ENCODE data around the gene DAG1. TPM values are rescaled to one million over a fixed set of nuclear protein-coding genes. Genes with fewer than 3 reads are reported as not detected.

DAG1 gene
- total RNA-seq, 4 donors from 2014 or later, result 43.0 to 88.0 (median 65.5) TPM

- WGBS, 2 donors, result 91% methylated on average over 16 of the region's 16 CpGs
- no peak for DNase-seq (ENCODE audit: low spot score in 2 of 2)
- intact Hi-C loops (cut with DNase I; ENCODE audit: low total_unique reads), result no loop called here
Observed at GRCh38 chr3:49536875-49537533, 66.9 kb downstream of the DAG1 start.

GRCh38 chr3:49539659-49540560 is 69.8 kb downstream of the DAG1 start:
- intact Hi-C loops (cut with DNase I; ENCODE audit: low total_unique reads), result loop anchor here (2.0 kb wide), 1 partner anchor 131 kb away; no protein-coding TSS in a partner anchor
- WGBS, 2 donors, result 1 to 4% methylated on average over 25 to 35 of the region's 63 CpGs
- no peak overlapping the region for H3K4me3 ChIP-seq (ENCODE audit: low read depth, poor library complexity, severe bottlenecking)
- DNase-seq (ENCODE audit: low spot score in 2 of 2), result peak; percentile 88 to 98
- TF ChIP-seq CTCF (IDR thresholded peaks at IDR 0.05) (peak in 1 of 3 donors; percentile 37), POLR2A (IDR thresholded peaks at IDR 0.05) (no peak)

More at GRCh38 chr3:49536875-49537533, 66.9 kb downstream of the DAG1 start:
- H3K4me3 ChIP-seq (ENCODE audit: low read depth, poor library complexity, severe bottlenecking), result no peak overlapping the region
- no peak for TF ChIP-seq POLR2A (IDR thresholded peaks at IDR 0.05)
- no peak for TF ChIP-seq CTCF (IDR thresholded peaks at IDR 0.05)

- no peak for DNase-seq (ENCODE audit: low spot score in 2 of 2)
- TF ChIP-seq POLR2A (IDR thresholded peaks at IDR 0.05) (no peak), CTCF (IDR thresholded peaks at IDR 0.05) (no peak)
- intact Hi-C loops (cut with DNase I; ENCODE audit: low total_unique reads), result no loop called here
- H3K4me3 ChIP-seq (ENCODE audit: low read depth, poor library complexity, severe bottlenecking), result no peak overlapping the region
Observed at GRCh38 chr3:49552087-49552486, 82.0 kb downstream of the DAG1 start.

GRCh38 chr3:49553324-49553691 is 83.2 kb downstream of the DAG1 start:
- DNase-seq (ENCODE audit: low spot score in 2 of 2), result no peak
- no peak overlapping the region for H3K4me3 ChIP-seq (ENCODE audit: low read depth, poor library complexity, severe bottlenecking)
- TF ChIP-seq POLR2A (IDR thresholded peaks at IDR 0.05), result no peak
- TF ChIP-seq CTCF (IDR thresholded peaks at IDR 0.05), result no peak
- 46% methylated on average over 8 of the region's 8 CpGs for WGBS, 2 donors
- intact Hi-C loops (cut with DNase I; ENCODE audit: low total_unique reads), result no loop called here

- intact Hi-C loops (cut with DNase I; ENCODE audit: low total_unique reads), result no loop called here
Observed at GRCh38 chr3:49553692-49554632, 83.9 kb downstream of the DAG1 start, which contains the start of gene BSN. BSN (plus strand) TSS chr3:49554477; CDS start chr3:49554603, 126 bp downstream.

More at GRCh38 chr3:49553692-49554632, 83.9 kb downstream of the DAG1 start, which contains the start of gene BSN:
- peak within 1 kb of the TSS; percentile 42 for H3K4me3 ChIP-seq (ENCODE audit: low read depth, poor library complexity, severe bottlenecking)
- peak; percentile 62 to 95 for DNase-seq (ENCODE audit: low spot score in 2 of 2)
- WGBS, 2 donors, result 4 to 6% methylated on average over 35 to 48 of the region's 76 CpGs
- TF ChIP-seq CTCF (IDR thresholded peaks at IDR 0.05) (no peak), POLR2A (IDR thresholded peaks at IDR 0.05) (no peak)
